Endothelial cell of umbilical vein (primary cell): Measurements from ENCODE around the gene NCAPG2. TPM values are rescaled to one million over a fixed set of nuclear protein-coding genes. Genes with fewer than 3 reads are reported as not detected.

Source experiments
- BruUV-seq: library from RNA; stranded (reverse); fragments of 400-500 nt; replicated peaks from 2 replicates; lab custom pipeline; 2021; lab: Mats Ljungman, UMichigan
- CTCF ChIA-PET: fragments of 300-600, 350-600 bp; sonication (Branson Sonifier 250); formaldehyde crosslinking; loops from one replicate; lab custom pipeline; 2021; ENCODE audit warnings: antibody characterized with exemption, inconsistent platforms; lab: Charles Lee
- POLR2A ChIA-PET: fragments of 300-600, 350-600 bp; sonication (Branson Sonifier 250); formaldehyde crosslinking; loops from one replicate; lab custom pipeline; 2021; ENCODE audit warnings: antibody characterized with exemption, inconsistent platforms; lab: Charles Lee
- DNase-seq: peaks from one replicate; pipeline ENCODE4 v3.0.0-alpha.2; 2011; ENCODE audit warnings: low read depth, low spot score
- FAIRE-seq: peaks from 2 replicates; lab custom pipeline; 2011; peaks lifted over from hg19 to GRCh38; lab: Jason Lieb, UNC
- H2AFZ ChIP-seq: 2 replicates; pipeline ENCODE4 v1.6.0; 2012; ENCODE audit warnings: low read depth, low read length, control low read depth, inconsistent platforms
- H3K27ac ChIP-seq: 2 replicates; pipeline ENCODE4 v1.5.1; 2011; ENCODE audit warnings: low read depth, mild to moderate bottlenecking, control low read depth, low read length, moderate library complexity; ENCODE audit not compliant: insufficient read depth
- H3K27me3 ChIP-seq, 2 experiments: 2 replicates each; pipeline versions ENCODE4 v1.6.0 to v1.6.1; 2011; ENCODE audit warnings: low read length in 2 of 2, mixed read lengths in 1 of 2; ENCODE audit not compliant: control insufficient read depth in 2 of 2, insufficient read depth in 2 of 2
- H3K36me3 ChIP-seq, 2 experiments: 2 replicates in 1 of 2; 3 replicates in 1 of 2; pipeline ENCODE4 v1.5.1; 2011; ENCODE audit warnings: low read length in 2 of 2, mild to moderate bottlenecking in 1 of 2, moderate library complexity in 1 of 2; ENCODE audit not compliant: control insufficient read depth in 2 of 2, insufficient read depth in 2 of 2; ENCODE audit errors: extremely low read depth in 1 of 2
- H3K4me1 ChIP-seq: 3 replicates; pipeline ENCODE4 v1.5.1; 2011; ENCODE audit warnings: mild to moderate bottlenecking, low read length; ENCODE audit not compliant: control insufficient read depth, insufficient read depth; ENCODE audit errors: extremely low read depth
- H3K4me2 ChIP-seq: 2 replicates; pipeline ENCODE4 v1.6.1; 2011; ENCODE audit warnings: low read length, control low read depth, mixed read lengths; ENCODE audit not compliant: insufficient read depth
- H3K4me3 ChIP-seq, 3 experiments: fragments of 200-600 bp in 1 of 3; sonication (generic), shearing (Covaris generic) in 1 of 3; replicated peaks in 1 of 3; 2 replicates each; pipeline ENCODE4 v1.5.1; 2011 to 2016; ENCODE audit warnings: control low read depth in 3 of 3, low read length in 3 of 3, mild to moderate bottlenecking in 2 of 3, inconsistent platforms in 1 of 3, low read depth in 1 of 3, moderate library complexity in 1 of 3; ENCODE audit not compliant: insufficient read depth in 1 of 3
- H3K79me2 ChIP-seq: 2 replicates; pipeline ENCODE4 v1.6.0; 2012; ENCODE audit warnings: low read length, inconsistent platforms; ENCODE audit not compliant: control insufficient read depth, insufficient read depth
- H3K9ac ChIP-seq: replicated peaks from 2 replicates; pipeline ENCODE3; 2011; ENCODE audit warnings: low read length, control low read depth; ENCODE audit not compliant: insufficient read depth; ENCODE audit errors: extremely low read depth
- H3K9me1 ChIP-seq: replicated peaks from 3 replicates; pipeline ENCODE4 v1.6.0; 2011; ENCODE audit warnings: mild to moderate bottlenecking, low read length; ENCODE audit not compliant: control insufficient read depth, insufficient read depth; ENCODE audit errors: extremely low read depth
- H3K9me3 ChIP-seq: replicated peaks from 2 replicates; pipeline ENCODE4 v1.5.1; 2012; ENCODE audit warnings: low read length, inconsistent platforms; ENCODE audit not compliant: control insufficient read depth, insufficient read depth
- H4K20me1 ChIP-seq: replicated peaks from 2 replicates; pipeline ENCODE3; 2011; ENCODE audit warnings: mild to moderate bottlenecking, low read length; ENCODE audit not compliant: control insufficient read depth, insufficient read depth; ENCODE audit errors: extremely low read depth
- FOS ChIP-seq: IDR thresholded peaks from 2 replicates; pipeline ENCODE4 v1.6.1; 2011; ENCODE audit warnings: mild to moderate bottlenecking, low read length, moderate library complexity, borderline replicate concordance; ENCODE audit not compliant: insufficient read depth
- GATA2 ChIP-seq: IDR thresholded peaks from 2 replicates; pipeline ENCODE4 v1.7.0; 2011; ENCODE audit warnings: low read depth, mild to moderate bottlenecking, moderate library complexity, mixed read lengths, low read length; ENCODE audit not compliant: insufficient read length, insufficient read depth
- JUN ChIP-seq: IDR thresholded peaks from 2 replicates; pipeline ENCODE4 v1.6.1; 2011; ENCODE audit warnings: borderline replicate concordance, low read depth; ENCODE audit not compliant: insufficient read length, insufficient read depth
- MYC ChIP-seq: IDR thresholded peaks from one replicate; pipeline ENCODE4 v1.6.1; 2011; ENCODE audit warnings: mild to moderate bottlenecking, low read depth, low read length
- POLR2A ChIP-seq: IDR thresholded peaks from 2 replicates; pipeline ENCODE4 v1.6.1; 2012; ENCODE audit warnings: low read depth, mild to moderate bottlenecking, control low read depth, low read length
- POLR2AphosphoS5 ChIP-seq: IDR thresholded peaks from 2 replicates; pipeline ENCODE4 v1.6.1; 2012; ENCODE audit warnings: low read depth, mild to moderate bottlenecking, control low read depth, low read length, moderate library complexity; ENCODE audit not compliant: insufficient read depth
- dilution Hi-C: fragments of 300-500 bp; cut with MboI; formaldehyde crosslinking; loops from one replicate; pipeline ENCODE4 v1.15.0; 2019; ENCODE audit warnings: low sequenced_read_pairs; ENCODE audit not compliant: extremely low pct_ligation_motif_present
- intact Hi-C: fragments of 100-400 bp; cut with micrococcal nuclease; formaldehyde crosslinking; loops from one replicate; pipeline ENCODE4 v1.10.0; 2022
- polyA plus RNA-seq, 4 experiments: library from polyadenylated mRNA; depleted of rRNA in 3 of 4; stranded (reverse) in 3 of 4; unstranded in 1 of 4; fragments of >200 nt; gene quantifications; 2 replicates each; pipeline versions ENCODE4 v1.2.1 to v1.2.3, GENCODE V29; 2011 to 2012; ENCODE audit warnings: missing spikeins in 1 of 4
- total RNA-seq: library from RNA; stranded (reverse); gene quantifications from 2 replicates; pipeline ENCODE4 v1.2.3, GENCODE V29; 2021
- TF ChIP-seq, protein P1 (sequence below), 2 donors: IDR thresholded peaks; 1 replicate in 1 of 2; 2 replicates in 1 of 2; pipeline ENCODE4 v1.5.1; 2011; ENCODE audit warnings: low read length in 2 of 2, mild to moderate bottlenecking in 2 of 2, moderate library complexity in 2 of 2, control low read depth in 1 of 2, inconsistent platforms in 1 of 2, low read depth in 1 of 2; ENCODE audit not compliant: insufficient read depth in 1 of 2; ENCODE audit errors: extremely low read depth in 1 of 2
- TF ChIP-seq, protein P2 (sequence below): IDR thresholded peaks from 2 replicates; pipeline ENCODE4 v1.6.1; 2011; ENCODE audit not compliant: insufficient read depth, insufficient read length

The NCAPG2 gene
- total and polyA plus RNA-seq, 2 donors (not counting 3 experiments of a cell fraction or from before 2014, with no cell fraction given) = 19.2 to 62.3 TPM

DNA sequence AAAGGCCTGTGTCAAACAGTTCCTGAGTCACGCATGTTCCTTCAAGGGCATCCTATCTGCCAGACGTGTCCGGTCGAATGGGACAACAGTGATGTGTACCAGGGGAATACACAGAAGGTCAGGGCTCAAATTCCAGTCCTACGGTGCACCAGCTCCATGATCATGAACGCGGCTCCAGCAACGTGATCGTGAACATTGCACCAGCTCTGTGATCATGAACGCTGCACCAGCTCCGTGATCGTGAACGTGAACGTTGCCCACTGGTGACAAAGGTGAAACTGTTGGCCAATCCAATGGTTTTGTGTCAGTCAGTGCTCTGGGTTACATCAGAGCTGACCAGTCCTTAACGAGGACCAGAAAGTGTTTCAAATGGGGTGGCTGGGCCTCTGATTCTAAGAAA, 112.7 kb downstream of the NCAPG2 start:
- dilution Hi-C loops (no loop called here), intact Hi-C loops (no loop called here)
- Histone ChIP-seq H3K79me2 (no peaks in the 10 kb centered on the region), H2AFZ (no peak overlapping the region), H3K36me3 (no peaks in the 10 kb centered on the region), H3K4me3 (no peak overlapping the region), H3K9ac (no peak overlapping the region), H3K27me3 (peaks cover 3 to 9% of the 10 kb centered on the region in 2 experiments), H3K9me1 (no peaks in the 10 kb centered on the region), H4K20me1 (no peaks in the 10 kb centered on the region), H3K9me3 (no peaks in the 10 kb centered on the region), H3K4me2 (no peak overlapping the region), H3K27ac (no peak overlapping the region), H3K4me1 (no peaks in the 10 kb centered on the region)
- POLR2A ChIA-PET = no interaction called here
- CTCF ChIA-PET = no interaction called here
- no peak for DNase-seq
- BruUV-seq = no TSS peak
- no peak for FAIRE-seq
- no peak for TF ChIP-seq FOS
- TF ChIP-seq, protein P1, sequence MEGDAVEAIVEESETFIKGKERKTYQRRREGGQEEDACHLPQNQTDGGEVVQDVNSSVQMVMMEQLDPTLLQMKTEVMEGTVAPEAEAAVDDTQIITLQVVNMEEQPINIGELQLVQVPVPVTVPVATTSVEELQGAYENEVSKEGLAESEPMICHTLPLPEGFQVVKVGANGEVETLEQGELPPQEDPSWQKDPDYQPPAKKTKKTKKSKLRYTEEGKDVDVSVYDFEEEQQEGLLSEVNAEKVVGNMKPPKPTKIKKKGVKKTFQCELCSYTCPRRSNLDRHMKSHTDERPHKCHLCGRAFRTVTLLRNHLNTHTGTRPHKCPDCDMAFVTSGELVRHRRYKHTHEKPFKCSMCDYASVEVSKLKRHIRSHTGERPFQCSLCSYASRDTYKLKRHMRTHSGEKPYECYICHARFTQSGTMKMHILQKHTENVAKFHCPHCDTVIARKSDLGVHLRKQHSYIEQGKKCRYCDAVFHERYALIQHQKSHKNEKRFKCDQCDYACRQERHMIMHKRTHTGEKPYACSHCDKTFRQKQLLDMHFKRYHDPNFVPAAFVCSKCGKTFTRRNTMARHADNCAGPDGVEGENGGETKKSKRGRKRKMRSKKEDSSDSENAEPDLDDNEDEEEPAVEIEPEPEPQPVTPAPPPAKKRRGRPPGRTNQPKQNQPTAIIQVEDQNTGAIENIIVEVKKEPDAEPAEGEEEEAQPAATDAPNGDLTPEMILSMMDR (IDR thresholded peaks at IDR 0.05; ENCODE audit: extremely low read depth in 1 of 2, insufficient read depth in 1 of 2, low read depth in 1 of 2, low read length in 2 of 2) = no peak
- no peak for TF ChIP-seq POLR2AphosphoS5
- no peak for TF ChIP-seq JUN
- TF ChIP-seq, protein P2, sequence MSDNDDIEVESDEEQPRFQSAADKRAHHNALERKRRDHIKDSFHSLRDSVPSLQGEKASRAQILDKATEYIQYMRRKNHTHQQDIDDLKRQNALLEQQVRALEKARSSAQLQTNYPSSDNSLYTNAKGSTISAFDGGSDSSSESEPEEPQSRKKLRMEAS = no peak
- TF ChIP-seq GATA2 = no peak
- no peak for TF ChIP-seq POLR2A
- no peak for TF ChIP-seq MYC
